Endothelial cell (in vitro differentiated cells): ENCODE measurements around the gene RAB3IL1. TPM values are rescaled to one million over a fixed set of nuclear protein-coding genes. Genes with fewer than 3 reads are reported as not detected.

Experiments used
- DNase-seq: peaks from one replicate; pipeline ENCODE4 v3.0.0; 2021; ENCODE audit warnings: low spot score
- H3K27ac Mint-ChIP-seq: one replicate; pipeline ENCODE4 v1.8.0; 2021; ENCODE audit warnings: mixed read lengths, inconsistent platforms; ENCODE audit not compliant: unreplicated experiment
- H3K27me3 Mint-ChIP-seq: one replicate; pipeline ENCODE4 v1.8.0; 2021; ENCODE audit warnings: mild to moderate bottlenecking, moderate library complexity, mixed read lengths, inconsistent platforms; ENCODE audit not compliant: unreplicated experiment
- H3K36me3 Mint-ChIP-seq: one replicate; pipeline ENCODE4 v1.8.0; 2021; ENCODE audit warnings: mild to moderate bottlenecking, low read depth, mixed read lengths, inconsistent platforms; ENCODE audit not compliant: unreplicated experiment
- H3K4me1 Mint-ChIP-seq: one replicate; pipeline ENCODE4 v1.8.0; 2021; ENCODE audit warnings: mild to moderate bottlenecking, mixed read lengths, inconsistent platforms; ENCODE audit not compliant: unreplicated experiment
- H3K4me3 Mint-ChIP-seq: one replicate; pipeline ENCODE4 v1.8.0; 2021; ENCODE audit warnings: mild to moderate bottlenecking, mixed read lengths, inconsistent platforms; ENCODE audit not compliant: unreplicated experiment
- H3K9me3 Mint-ChIP-seq: one replicate; pipeline ENCODE4 v1.8.0; 2021; ENCODE audit warnings: mixed read lengths, inconsistent platforms; ENCODE audit not compliant: unreplicated experiment
- total RNA-seq: library from RNA; stranded (reverse); fragmentation: NEBNext Ultra II Directional; extraction: Animal tissue kit (Norgen Biotek cat#: 25700); gene quantifications from one replicate; pipeline ENCODE4 v1.2.1, GENCODE V29; 2021; ENCODE audit not compliant: unreplicated experiment
- TF ChIP-seq, protein P1 (sequence below): fragments of 200-600 bp; sonication (generic); IDR thresholded peaks from one replicate; pipeline ENCODE4 v1.5.0; 2021; ENCODE audit warnings: antibody characterized with exemption; ENCODE audit not compliant: unreplicated experiment

RAB3IL1 gene
- total RNA-seq, 1 donor from 2014 or later, result 8.9 TPM

DNA sequence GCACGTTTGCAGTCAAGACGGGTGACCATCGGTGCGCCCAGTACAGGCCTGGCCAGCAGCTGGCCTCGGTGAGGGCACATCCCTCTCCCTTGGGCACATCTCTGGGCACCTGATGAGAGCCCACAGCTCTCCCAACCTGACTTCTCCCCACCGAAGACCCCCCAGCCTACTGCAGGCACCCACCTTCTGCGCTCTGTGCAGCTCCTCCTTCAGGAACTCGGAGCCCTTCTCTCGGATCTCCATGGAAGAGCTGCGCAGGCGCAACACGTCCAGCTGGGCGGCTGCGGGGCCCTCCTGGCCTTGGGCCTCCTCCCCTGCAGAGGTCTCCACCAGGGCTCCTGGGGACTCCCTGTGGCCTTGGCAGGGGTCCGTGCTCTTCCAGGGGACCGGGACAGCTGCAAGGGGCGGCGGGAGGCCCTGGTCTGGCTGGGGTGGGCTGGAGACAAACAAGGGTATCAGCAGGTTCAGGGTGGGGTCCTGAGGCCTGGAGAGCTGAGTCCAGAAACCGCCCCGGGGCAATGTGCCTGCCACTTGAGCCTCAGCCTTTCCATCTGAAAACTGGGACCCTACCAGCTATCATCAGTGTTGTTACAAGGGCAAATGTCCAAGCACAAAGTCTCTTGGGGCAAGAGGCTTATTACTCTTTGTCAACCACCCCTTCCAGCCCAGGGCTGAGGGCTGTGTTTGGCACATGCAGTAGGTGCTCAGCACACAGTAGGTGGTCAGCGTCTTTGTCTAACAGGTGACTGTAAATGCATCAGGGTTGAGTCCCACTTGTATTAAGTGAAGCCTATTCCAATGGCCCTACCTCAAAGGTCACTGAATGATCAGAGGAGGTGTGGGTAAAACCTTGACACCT lies 9.3 kb downstream of the RAB3IL1 start:
- H3K4me3 Mint-ChIP-seq, result peak overlapping the region; percentile 71

DNA sequence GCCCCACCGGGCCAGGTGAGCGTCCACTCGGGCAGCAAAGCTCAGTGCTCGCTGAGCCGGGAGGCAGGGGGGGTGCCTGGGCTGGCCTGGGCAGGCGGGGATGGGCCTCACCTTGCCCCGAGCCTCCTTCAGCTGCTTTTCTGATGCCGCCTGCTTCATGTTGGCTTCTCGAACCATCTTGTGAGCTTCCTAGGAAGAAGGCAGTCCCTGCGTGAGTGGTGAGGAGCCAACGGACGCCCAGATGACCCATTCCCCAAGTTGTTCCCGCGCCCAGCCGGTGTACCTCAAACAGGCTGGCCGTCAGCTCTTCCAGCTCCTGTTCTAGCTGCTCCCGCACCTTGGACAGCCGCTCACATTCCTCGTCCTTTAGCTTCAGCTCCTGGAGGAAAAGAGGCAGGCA lies 10.1 kb downstream of the RAB3IL1 start:
- Mint-ChIP-seq H3K27me3 (peaks cover 8% of the 10 kb centered on the region), H3K4me3 (peak overlapping the region; percentile 71)
- DNase-seq, result no peak

More for the DNA sequence above, 9.3 kb downstream of the RAB3IL1 start:
- no peak overlapping the region for H3K27ac Mint-ChIP-seq
- H3K36me3 Mint-ChIP-seq, result peaks cover 2% of the 10 kb centered on the region
- H3K4me1 Mint-ChIP-seq, result peaks cover 21% of the 10 kb centered on the region
- H3K9me3 Mint-ChIP-seq, result no peaks in the 10 kb centered on the region
- H3K27me3 Mint-ChIP-seq, result peaks cover 12% of the 10 kb centered on the region
- DNase-seq, result no peak
- TF ChIP-seq, protein P1, sequence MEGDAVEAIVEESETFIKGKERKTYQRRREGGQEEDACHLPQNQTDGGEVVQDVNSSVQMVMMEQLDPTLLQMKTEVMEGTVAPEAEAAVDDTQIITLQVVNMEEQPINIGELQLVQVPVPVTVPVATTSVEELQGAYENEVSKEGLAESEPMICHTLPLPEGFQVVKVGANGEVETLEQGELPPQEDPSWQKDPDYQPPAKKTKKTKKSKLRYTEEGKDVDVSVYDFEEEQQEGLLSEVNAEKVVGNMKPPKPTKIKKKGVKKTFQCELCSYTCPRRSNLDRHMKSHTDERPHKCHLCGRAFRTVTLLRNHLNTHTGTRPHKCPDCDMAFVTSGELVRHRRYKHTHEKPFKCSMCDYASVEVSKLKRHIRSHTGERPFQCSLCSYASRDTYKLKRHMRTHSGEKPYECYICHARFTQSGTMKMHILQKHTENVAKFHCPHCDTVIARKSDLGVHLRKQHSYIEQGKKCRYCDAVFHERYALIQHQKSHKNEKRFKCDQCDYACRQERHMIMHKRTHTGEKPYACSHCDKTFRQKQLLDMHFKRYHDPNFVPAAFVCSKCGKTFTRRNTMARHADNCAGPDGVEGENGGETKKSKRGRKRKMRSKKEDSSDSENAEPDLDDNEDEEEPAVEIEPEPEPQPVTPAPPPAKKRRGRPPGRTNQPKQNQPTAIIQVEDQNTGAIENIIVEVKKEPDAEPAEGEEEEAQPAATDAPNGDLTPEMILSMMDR, result no peak

DNA sequence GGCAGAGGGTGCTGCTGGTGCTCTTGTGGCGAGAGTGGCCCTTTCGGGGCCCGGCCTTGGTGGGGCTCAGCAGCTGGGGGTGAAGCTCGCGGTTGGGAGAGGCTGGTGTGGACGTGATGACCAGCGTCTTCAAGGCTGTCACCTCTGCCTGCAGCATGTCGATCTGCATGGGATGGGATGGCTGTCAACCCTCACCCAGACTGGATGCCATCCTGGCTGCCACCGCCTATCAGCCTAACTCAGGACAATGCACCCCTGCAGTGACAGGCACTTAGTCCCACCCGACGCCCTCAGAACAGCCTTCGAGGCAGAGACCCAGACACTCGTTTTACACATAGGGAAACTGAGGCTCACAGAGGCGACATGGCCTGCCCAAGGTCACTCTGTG lies 10.8 kb downstream of the RAB3IL1 start:
- TF ChIP-seq, protein P1, result no peak
- no peak overlapping the region for H3K27ac Mint-ChIP-seq
- H3K36me3 Mint-ChIP-seq, result peaks cover 4% of the 10 kb centered on the region
- peaks cover 14% of the 10 kb centered on the region for H3K4me1 Mint-ChIP-seq
- no peak for DNase-seq
- H3K9me3 Mint-ChIP-seq, result no peaks in the 10 kb centered on the region
- H3K27me3 Mint-ChIP-seq, result peaks cover 5% of the 10 kb centered on the region
- no peak overlapping the region for H3K4me3 Mint-ChIP-seq

More for the DNA sequence above, 10.1 kb downstream of the RAB3IL1 start:
- TF ChIP-seq, protein P1, result no peak
- H3K36me3 Mint-ChIP-seq, result peaks cover 4% of the 10 kb centered on the region
- peaks cover 19% of the 10 kb centered on the region for H3K4me1 Mint-ChIP-seq
- H3K27ac Mint-ChIP-seq, result no peak overlapping the region
- H3K9me3 Mint-ChIP-seq, result no peaks in the 10 kb centered on the region

DNA sequence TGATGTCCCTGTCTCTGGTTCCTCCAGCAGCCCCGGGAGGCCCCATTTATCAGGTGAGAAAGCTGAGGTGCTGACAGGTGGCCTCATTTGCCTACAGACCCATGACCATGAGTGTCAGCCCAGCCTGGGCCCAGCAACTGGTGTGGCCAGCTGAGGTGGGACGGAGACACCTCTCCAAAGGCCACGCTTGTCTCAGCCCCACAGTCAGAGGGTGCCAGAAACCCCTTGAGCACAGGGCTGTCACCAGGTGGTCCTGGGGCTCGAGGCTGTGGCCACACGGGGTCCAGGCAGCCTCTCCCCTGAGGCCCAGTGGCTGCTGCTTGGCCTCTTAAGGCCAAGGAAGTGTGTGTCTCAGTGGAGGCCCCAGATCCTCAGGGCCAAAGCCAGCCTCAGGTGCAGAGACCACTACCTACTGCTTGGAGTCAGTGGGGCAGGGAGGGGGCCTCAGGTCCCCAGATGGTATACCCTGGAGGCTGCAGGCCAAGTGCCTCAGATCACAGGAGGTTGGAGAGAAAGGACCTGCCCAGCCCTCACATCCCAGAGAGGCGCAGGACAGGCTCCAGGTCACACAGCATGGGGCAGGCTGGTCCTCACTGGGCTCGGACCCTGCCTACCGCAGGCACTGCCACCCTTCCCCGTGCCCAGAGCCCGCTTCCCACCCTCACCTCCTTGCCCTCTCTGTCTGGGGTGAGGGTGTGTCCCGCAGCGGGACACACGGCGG lies 11.4 kb downstream of the RAB3IL1 start:
- H3K27me3 Mint-ChIP-seq, result peaks cover 5% of the 10 kb centered on the region
- H3K36me3 Mint-ChIP-seq, result peaks cover 4% of the 10 kb centered on the region
- H3K4me1 Mint-ChIP-seq, result peaks cover 10% of the 10 kb centered on the region
- DNase-seq, result no peak
- TF ChIP-seq, protein P1, result no peak
- H3K4me3 Mint-ChIP-seq, result no peak overlapping the region
- no peaks in the 10 kb centered on the region for H3K9me3 Mint-ChIP-seq
- no peak overlapping the region for H3K27ac Mint-ChIP-seq
